Keratinocyte (primary cell): ENCODE data around the gene MEG3. TPM values are rescaled to one million over a fixed set of nuclear protein-coding genes. Genes with fewer than 3 reads are reported as not detected.

ENCODE experiments used
- DNase-seq: peaks from one replicate; pipeline ENCODE4 v3.0.0-alpha.2; 2011; ENCODE audit warnings: low read depth, missing footprints, low spot score
- FAIRE-seq: peaks from 2 replicates; lab custom pipeline; 2011; peaks lifted over from hg19 to GRCh38; lab: Jason Lieb, UNC
- H2AFZ ChIP-seq: 2 replicates; pipeline ENCODE4 v1.6.0; 2012; ENCODE audit warnings: low read length, control low read depth, inconsistent platforms; ENCODE audit not compliant: control insufficient read depth
- H3K27ac ChIP-seq: 2 replicates; pipeline ENCODE4 v1.5.1; 2011; ENCODE audit warnings: low read length; ENCODE audit not compliant: control insufficient read depth, insufficient read depth
- H3K27me3 ChIP-seq: 3 replicates; pipeline ENCODE4 v1.6.0; 2011; ENCODE audit warnings: low read length; ENCODE audit not compliant: control insufficient read depth, insufficient read depth; ENCODE audit errors: extremely low read depth
- H3K36me3 ChIP-seq, 2 experiments: 2 replicates in 1 of 2; 3 replicates in 1 of 2; pipeline ENCODE4 v1.5.1; 2011; ENCODE audit warnings: low read length in 2 of 2, mild to moderate bottlenecking in 1 of 2; ENCODE audit not compliant: control insufficient read depth in 2 of 2, insufficient read depth in 2 of 2; ENCODE audit errors: extremely low read depth in 1 of 2
- H3K4me1 ChIP-seq: 3 replicates; pipeline ENCODE4 v1.5.1; 2011; ENCODE audit warnings: low read length; ENCODE audit not compliant: control insufficient read depth, insufficient read depth; ENCODE audit errors: extremely low read depth
- H3K4me2 ChIP-seq: 3 replicates; pipeline ENCODE4 v1.6.0; 2011; ENCODE audit warnings: low read depth, low read length; ENCODE audit not compliant: control insufficient read depth, insufficient read depth; ENCODE audit errors: extremely low read depth
- H3K4me3 ChIP-seq, 3 experiments: fragments of 200-600 bp in 1 of 3; sonication (generic) in 1 of 3; 2 replicates in 2 of 3; 3 replicates in 1 of 3; pipeline ENCODE4 v1.5.1; 2011 to 2016; ENCODE audit warnings: low read length in 3 of 3, mild to moderate bottlenecking in 3 of 3, control low read depth in 2 of 3, inconsistent platforms in 1 of 3, low read depth in 1 of 3, mixed read lengths in 1 of 3, mixed run types in 1 of 3, moderate library complexity in 1 of 3; ENCODE audit not compliant: control insufficient read depth in 2 of 3, insufficient read depth in 2 of 3; ENCODE audit errors: extremely low read depth in 1 of 3
- H3K79me2 ChIP-seq: 2 replicates; pipeline ENCODE4 v1.6.0; 2012; ENCODE audit warnings: low read length; ENCODE audit not compliant: control insufficient read depth, insufficient read depth
- H3K9ac ChIP-seq: 3 replicates; pipeline ENCODE4 v1.6.0; 2011; ENCODE audit warnings: low read length; ENCODE audit not compliant: control insufficient read depth, insufficient read depth; ENCODE audit errors: extremely low read depth
- H3K9me1 ChIP-seq: 3 replicates; pipeline ENCODE4 v1.6.0; 2011; ENCODE audit warnings: low read length; ENCODE audit not compliant: control insufficient read depth, insufficient read depth; ENCODE audit errors: extremely low read depth
- H3K9me3 ChIP-seq: 2 replicates; pipeline ENCODE4 v1.5.1; 2012; ENCODE audit warnings: low read depth, low read length; ENCODE audit not compliant: control insufficient read depth
- H4K20me1 ChIP-seq: 3 replicates; pipeline ENCODE4 v1.6.0; 2011; ENCODE audit warnings: low read length; ENCODE audit not compliant: control insufficient read depth, insufficient read depth; ENCODE audit errors: extremely low read depth
- EZH2 ChIP-seq: IDR thresholded peaks from one replicate; pipeline ENCODE4 v1.6.1; 2012; ENCODE audit warnings: inconsistent platforms, mild to moderate bottlenecking, low read length, moderate library complexity
- dilution Hi-C: fragments of 300-500 bp; cut with MboI; formaldehyde crosslinking; loops from one replicate; pipeline ENCODE4 v1.7.0; 2020; ENCODE audit warnings: low sequenced_read_pairs; ENCODE audit not compliant: extremely low pct_ligation_motif_present
- polyA plus RNA-seq, 5 experiments: library from polyadenylated mRNA; depleted of rRNA in 3 of 5; stranded (reverse) in 3 of 5; stranded (forward) in 1 of 5; unstranded in 1 of 5; fragments of >200 nt; gene quantifications; 1 replicate in 1 of 5; 2 replicates in 3 of 5; 3 replicates in 1 of 5; pipeline versions ENCODE4 v1.2.1 to v1.2.3, GENCODE V29; 2011 to 2012; ENCODE audit warnings: missing spikeins in 2 of 5, low read depth in 1 of 5, low replicate concordance in 1 of 5
- TF ChIP-seq, protein P1 (sequence below), 3 experiments: IDR thresholded peaks in 1 of 3; conservative IDR thresholded peaks in 1 of 3; optimal IDR thresholded peaks in 1 of 3; 2 replicates in 2 of 3; 3 replicates in 1 of 3; pipeline versions ENCODE3 to v1.5.1; 2011; ENCODE audit warnings: low read length in 3 of 3, mild to moderate bottlenecking in 3 of 3, moderate library complexity in 2 of 3, control low read depth in 1 of 3, inconsistent platforms in 1 of 3; ENCODE audit not compliant: insufficient read depth in 2 of 3; ENCODE audit errors: extremely low read depth in 1 of 3

The MEG3 gene
- polyA plus RNA-seq, 1 donor (not counting 4 experiments of a cell fraction or from before 2014, with no cell fraction given), result 5.6 TPM

DNA sequence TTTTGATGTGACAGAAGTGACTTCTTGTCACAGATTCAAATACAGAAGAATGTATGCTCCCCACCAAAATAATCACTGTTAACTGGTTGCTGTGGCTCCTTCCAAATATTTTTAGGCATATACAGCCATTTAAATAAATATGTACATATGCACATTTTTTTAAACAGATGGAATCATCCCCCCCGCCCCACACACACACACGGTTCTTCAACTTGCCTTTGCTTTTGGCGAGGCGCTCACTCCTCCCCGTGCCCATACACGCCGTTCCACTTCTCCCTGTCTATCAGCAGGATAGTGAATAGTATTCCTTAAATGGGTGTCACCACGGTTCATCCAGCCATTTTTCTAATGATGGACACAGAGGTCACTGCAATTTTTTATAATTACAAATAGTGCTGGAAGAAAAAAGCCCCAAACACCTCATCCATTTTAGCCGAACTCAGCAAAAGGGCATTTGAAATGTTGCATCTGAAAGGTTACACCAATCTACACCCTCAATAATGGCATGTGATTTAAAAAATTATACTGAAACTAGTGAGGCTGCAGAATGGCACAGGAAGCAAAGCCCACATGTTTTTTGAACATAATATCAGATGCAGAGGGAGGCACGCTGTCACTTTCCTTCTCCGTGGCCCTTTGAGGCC, 39.2 kb upstream of the MEG3 start:
- dilution Hi-C loops, result no loop called here
- Histone ChIP-seq H3K27ac (no peak overlapping the region), H3K27me3 (peaks cover 22% of the 10 kb centered on the region), H3K9ac (no peak overlapping the region), H3K4me2 (no peak overlapping the region), H2AFZ (no peak overlapping the region), H3K79me2 (no peaks in the 10 kb centered on the region), H3K4me1 (no peaks in the 10 kb centered on the region), H3K9me3 (no peaks in the 10 kb centered on the region), H3K36me3 (no peaks in the 10 kb centered on the region), H4K20me1 (peaks cover 3% of the 10 kb centered on the region), H3K9me1 (no peaks in the 10 kb centered on the region), H3K4me3 (no peak overlapping the region)
- no peak for FAIRE-seq
- DNase-seq, result no peak
- TF ChIP-seq, protein P1, sequence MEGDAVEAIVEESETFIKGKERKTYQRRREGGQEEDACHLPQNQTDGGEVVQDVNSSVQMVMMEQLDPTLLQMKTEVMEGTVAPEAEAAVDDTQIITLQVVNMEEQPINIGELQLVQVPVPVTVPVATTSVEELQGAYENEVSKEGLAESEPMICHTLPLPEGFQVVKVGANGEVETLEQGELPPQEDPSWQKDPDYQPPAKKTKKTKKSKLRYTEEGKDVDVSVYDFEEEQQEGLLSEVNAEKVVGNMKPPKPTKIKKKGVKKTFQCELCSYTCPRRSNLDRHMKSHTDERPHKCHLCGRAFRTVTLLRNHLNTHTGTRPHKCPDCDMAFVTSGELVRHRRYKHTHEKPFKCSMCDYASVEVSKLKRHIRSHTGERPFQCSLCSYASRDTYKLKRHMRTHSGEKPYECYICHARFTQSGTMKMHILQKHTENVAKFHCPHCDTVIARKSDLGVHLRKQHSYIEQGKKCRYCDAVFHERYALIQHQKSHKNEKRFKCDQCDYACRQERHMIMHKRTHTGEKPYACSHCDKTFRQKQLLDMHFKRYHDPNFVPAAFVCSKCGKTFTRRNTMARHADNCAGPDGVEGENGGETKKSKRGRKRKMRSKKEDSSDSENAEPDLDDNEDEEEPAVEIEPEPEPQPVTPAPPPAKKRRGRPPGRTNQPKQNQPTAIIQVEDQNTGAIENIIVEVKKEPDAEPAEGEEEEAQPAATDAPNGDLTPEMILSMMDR (optimal IDR thresholded peaks at IDR 0.05 in 1 of 3, IDR thresholded peaks at IDR 0.05 in 1 of 3, conservative IDR thresholded peaks at IDR 0.05 in 1 of 3; ENCODE audit: extremely low read depth in 1 of 3, insufficient read depth in 2 of 3, low read length in 3 of 3), result no peak
- TF ChIP-seq EZH2, result no peak

DNA sequence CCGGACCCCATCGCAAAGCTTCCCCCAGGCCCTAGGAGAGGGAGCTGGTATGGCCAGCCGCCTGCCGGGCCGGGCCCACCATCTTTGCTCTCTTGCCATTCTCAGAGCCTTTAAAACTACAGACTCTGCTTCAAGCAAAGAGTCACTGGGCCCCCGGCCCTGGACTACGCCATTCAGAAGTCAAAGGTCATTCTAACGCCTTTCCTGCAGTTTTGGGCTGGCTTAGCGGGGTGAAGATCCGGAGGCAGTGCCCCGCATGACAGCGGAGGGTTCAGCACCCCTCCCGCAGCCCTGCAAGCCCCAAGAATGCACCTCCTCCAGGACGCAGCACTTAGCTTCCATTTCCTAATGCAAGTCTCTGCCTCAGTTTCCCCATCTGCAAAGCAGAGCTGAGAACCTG, 38.3 kb upstream of the MEG3 start:
- no peaks in the 10 kb centered on the region for H3K79me2 ChIP-seq
- no peak for TF ChIP-seq EZH2
- TF ChIP-seq, protein P1 (optimal IDR thresholded peaks at IDR 0.05 in 1 of 3, IDR thresholded peaks at IDR 0.05 in 1 of 3, conservative IDR thresholded peaks at IDR 0.05 in 1 of 3; ENCODE audit: extremely low read depth in 1 of 3, insufficient read depth in 2 of 3, low read length in 3 of 3), result no peak
- dilution Hi-C loops, result no loop called here
- no peak overlapping the region for H2AFZ ChIP-seq
- no peak overlapping the region for H3K4me2 ChIP-seq
- peaks cover 25% of the 10 kb centered on the region for H3K27me3 ChIP-seq
- H4K20me1 ChIP-seq, result peaks cover 3% of the 10 kb centered on the region
- DNase-seq (no peak), FAIRE-seq (no peak)
- H3K27ac ChIP-seq, result no peak overlapping the region
- H3K4me1 ChIP-seq, result no peaks in the 10 kb centered on the region
- H3K9me1 ChIP-seq, result no peaks in the 10 kb centered on the region
- no peaks in the 10 kb centered on the region for H3K36me3 ChIP-seq
- H3K9ac ChIP-seq, result no peak overlapping the region
- no peaks in the 10 kb centered on the region for H3K9me3 ChIP-seq
- no peak overlapping the region for H3K4me3 ChIP-seq
